Left lung (tissue), 10 donors: ENCODE measurements around the gene TNFRSF19. TPM values are rescaled to one million over a fixed set of nuclear protein-coding genes. Genes with fewer than 3 reads are reported as not detected.

ENCODE experiments used
- ATAC-seq: fragments of 200-7000 bp; cut with Tn5 transposase; one replicate; pipeline ENCODE4 v1.9.1; 2020; ENCODE audit warnings: moderate library complexity
- DNase-seq, 4 donors: peaks; one replicate each; pipeline ENCODE4 v3.0.0-alpha.2; 2013 to 2020
- H3K27ac ChIP-seq, 2 donors: fragments of 200-600 bp; sonication (generic) in 1 of 2; one replicate each; pipeline versions ENCODE4 v1.5.0 to v1.8.0; 2020 to 2021
- H3K27me3 ChIP-seq, 2 donors: fragments of 200-600 bp; sonication (generic) in 1 of 2; one replicate each; pipeline versions ENCODE4 v1.5.0 to v1.8.0; 2020 to 2021
- H3K36me3 ChIP-seq, 2 donors: fragments of 200-600 bp; sonication (generic) in 1 of 2; one replicate each; pipeline versions ENCODE4 v1.5.0 to v1.8.0; 2020 to 2021
- H3K4me1 ChIP-seq, 2 donors: fragments of 200-600 bp; one replicate each; pipeline ENCODE4 v1.8.0; 2021
- H3K4me3 ChIP-seq, 2 donors: fragments of 200-600 bp; sonication (generic) in 1 of 2; one replicate each; pipeline versions ENCODE4 v1.5.0 to v1.8.0; 2020 to 2021; ENCODE audit warnings: mild to moderate bottlenecking in 1 of 2
- H3K9me3 ChIP-seq, 2 donors: fragments of 200-600 bp; sonication (generic) in 1 of 2; one replicate each; pipeline versions ENCODE4 v1.5.0 to v1.8.0; 2020 to 2021
- intact Hi-C, 2 donors: fragments of 100-400 bp; cut with DNase I; formaldehyde crosslinking; loops; one replicate each; pipeline versions ENCODE4 v1.11.2 to v1.14.2; 2022
- polyA plus RNA-seq, 6 donors: library from polyadenylated mRNA; unstranded; fragments of 120-200 nt; gene quantifications; one replicate each; pipeline ENCODE4 v1.2.1, GENCODE V29; 2013; ENCODE audit not compliant: insufficient read length in 6 of 6
- total RNA-seq, 2 donors: library from RNA; stranded (reverse); fragmentation: NEBNext Ultra II Directional; extraction: Animal tissue kit (Norgen Biotek cat#: 25700); gene quantifications; one replicate each; pipeline ENCODE4 v1.2.1, GENCODE V29; 2021
- TF ChIP-seq, protein P1 (sequence below), 2 donors: fragments of 200-600 bp; sonication (generic) in 1 of 2; IDR thresholded peaks; one replicate each; pipeline versions ENCODE4 v1.5.0 to v1.8.0; 2021; ENCODE audit warnings: antibody characterized with exemption in 2 of 2
- donor health status: DM: no; HTN: yes; CAD: no.
- donor health status: DM: no; HTN: no; CAD: no.

The TNFRSF19 gene
- total and polyA plus RNA-seq, 8 donors, result 28.1 to 97.1 (median 87.5) TPM

- intact Hi-C loops, result no loop called here
- DNase-seq, result no peak
- peaks cover 0 to 6% of the 10 kb centered on the region in 2 donors for H3K4me1 ChIP-seq
- H3K27me3 ChIP-seq, result no peaks in the 10 kb centered on the region
- H3K27ac ChIP-seq, result no peak overlapping the region
- H3K4me3 ChIP-seq, result no peak overlapping the region
- H3K9me3 ChIP-seq, result no peaks in the 10 kb centered on the region
- no peak for ATAC-seq
- TF ChIP-seq, protein P1, sequence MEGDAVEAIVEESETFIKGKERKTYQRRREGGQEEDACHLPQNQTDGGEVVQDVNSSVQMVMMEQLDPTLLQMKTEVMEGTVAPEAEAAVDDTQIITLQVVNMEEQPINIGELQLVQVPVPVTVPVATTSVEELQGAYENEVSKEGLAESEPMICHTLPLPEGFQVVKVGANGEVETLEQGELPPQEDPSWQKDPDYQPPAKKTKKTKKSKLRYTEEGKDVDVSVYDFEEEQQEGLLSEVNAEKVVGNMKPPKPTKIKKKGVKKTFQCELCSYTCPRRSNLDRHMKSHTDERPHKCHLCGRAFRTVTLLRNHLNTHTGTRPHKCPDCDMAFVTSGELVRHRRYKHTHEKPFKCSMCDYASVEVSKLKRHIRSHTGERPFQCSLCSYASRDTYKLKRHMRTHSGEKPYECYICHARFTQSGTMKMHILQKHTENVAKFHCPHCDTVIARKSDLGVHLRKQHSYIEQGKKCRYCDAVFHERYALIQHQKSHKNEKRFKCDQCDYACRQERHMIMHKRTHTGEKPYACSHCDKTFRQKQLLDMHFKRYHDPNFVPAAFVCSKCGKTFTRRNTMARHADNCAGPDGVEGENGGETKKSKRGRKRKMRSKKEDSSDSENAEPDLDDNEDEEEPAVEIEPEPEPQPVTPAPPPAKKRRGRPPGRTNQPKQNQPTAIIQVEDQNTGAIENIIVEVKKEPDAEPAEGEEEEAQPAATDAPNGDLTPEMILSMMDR (IDR thresholded peaks at IDR 0.05), result no peak
- no peaks in the 10 kb centered on the region for H3K36me3 ChIP-seq
These were observed 85.1 kb downstream of the TNFRSF19 start for GRCh38 chr13:23655321-23655720.

GRCh38 chr13:23656637-23657371, 86.6 kb downstream of the TNFRSF19 start:
- Histone ChIP-seq H3K27ac (peak overlapping the region in 1 of 2 donors; percentile 10), H3K9me3 (no peaks in the 10 kb centered on the region), H3K4me1 (peaks cover 0 to 6% of the 10 kb centered on the region in 2 donors), H3K4me3 (no peak overlapping the region), H3K27me3 (no peaks in the 10 kb centered on the region), H3K36me3 (no peaks in the 10 kb centered on the region)
- intact Hi-C loops, result no loop called here
- TF ChIP-seq, protein P1 (IDR thresholded peaks at IDR 0.05), result no peak
- ATAC-seq (peak; percentile 62), DNase-seq (peak in 1 of 4 donors; percentile 37)

GRCh38 chr13:23658929-23659541, 88.8 kb downstream of the TNFRSF19 start:
- no peak for DNase-seq
- no peak for ATAC-seq

DNA sequence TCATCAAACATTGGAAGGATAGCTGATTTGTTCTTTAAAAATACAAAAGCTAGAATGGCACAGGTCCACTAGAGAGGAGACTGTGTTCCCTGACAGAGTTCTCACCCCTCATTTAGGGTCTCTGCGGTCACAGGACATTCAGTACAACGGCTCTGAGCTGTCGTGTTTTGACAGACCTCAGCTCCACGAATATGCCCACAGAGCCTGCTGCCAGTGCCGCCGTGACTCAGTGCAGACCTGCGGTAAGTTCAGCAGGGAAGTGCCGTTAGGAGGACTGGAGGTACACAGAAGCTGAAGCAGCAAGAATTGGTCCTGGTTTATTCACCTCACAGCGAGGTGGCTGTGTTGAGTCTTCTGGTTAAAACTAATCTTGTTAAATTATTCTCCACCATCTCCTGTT, 90.0 kb downstream of the TNFRSF19 start:
- DNase-seq, result no peak
- Histone ChIP-seq H3K4me3 (no peak overlapping the region), H3K4me1 (no peaks in the 10 kb centered on the region), H3K27ac (no peak overlapping the region), H3K36me3 (no peaks in the 10 kb centered on the region), H3K9me3 (no peaks in the 10 kb centered on the region), H3K27me3 (no peaks in the 10 kb centered on the region)
- ATAC-seq, result no peak
- TF ChIP-seq, protein P1 (IDR thresholded peaks at IDR 0.05), result no peak
- intact Hi-C loops, result no loop called here

More at GRCh38 chr13:23658929-23659541, 88.8 kb downstream of the TNFRSF19 start:
- TF ChIP-seq, protein P1 (IDR thresholded peaks at IDR 0.05), result no peak
- Histone ChIP-seq H3K4me3 (no peak overlapping the region), H3K27ac (no peak overlapping the region), H3K36me3 (no peaks in the 10 kb centered on the region), H3K4me1 (no peaks in the 10 kb centered on the region), H3K27me3 (no peaks in the 10 kb centered on the region), H3K9me3 (no peaks in the 10 kb centered on the region)
- intact Hi-C loops, result no loop called here

DNA sequence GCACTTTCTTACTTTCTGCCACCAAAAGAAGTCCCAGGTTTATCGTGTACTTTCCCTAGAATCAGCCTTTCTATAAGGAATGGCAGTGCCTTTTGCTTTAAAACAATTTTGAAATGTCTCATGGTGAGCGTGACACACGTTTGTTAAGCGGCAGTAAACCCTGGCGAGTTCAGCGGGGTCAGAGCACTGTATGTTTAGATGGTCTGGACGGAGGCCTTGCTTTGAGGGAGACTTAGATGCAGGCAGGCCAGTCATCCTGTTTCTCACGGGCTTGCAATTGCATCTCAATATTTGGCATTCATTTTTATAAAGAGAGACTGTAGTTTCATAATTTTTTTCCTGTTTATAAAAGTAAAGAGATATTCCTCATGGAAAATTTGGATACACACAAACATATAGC, 96.4 kb downstream of the TNFRSF19 start:
- no peak for ATAC-seq
- Histone ChIP-seq H3K27me3 (no peaks in the 10 kb centered on the region), H3K9me3 (no peaks in the 10 kb centered on the region), H3K4me3 (no peak overlapping the region), H3K27ac (no peak overlapping the region), H3K4me1 (no peaks in the 10 kb centered on the region), H3K36me3 (no peaks in the 10 kb centered on the region)
- TF ChIP-seq, protein P1 (IDR thresholded peaks at IDR 0.05), result no peak
- DNase-seq, result no peak
- intact Hi-C loops, result no loop called here
